ENCODE measurements around the gene MYLK3.

DNA sequence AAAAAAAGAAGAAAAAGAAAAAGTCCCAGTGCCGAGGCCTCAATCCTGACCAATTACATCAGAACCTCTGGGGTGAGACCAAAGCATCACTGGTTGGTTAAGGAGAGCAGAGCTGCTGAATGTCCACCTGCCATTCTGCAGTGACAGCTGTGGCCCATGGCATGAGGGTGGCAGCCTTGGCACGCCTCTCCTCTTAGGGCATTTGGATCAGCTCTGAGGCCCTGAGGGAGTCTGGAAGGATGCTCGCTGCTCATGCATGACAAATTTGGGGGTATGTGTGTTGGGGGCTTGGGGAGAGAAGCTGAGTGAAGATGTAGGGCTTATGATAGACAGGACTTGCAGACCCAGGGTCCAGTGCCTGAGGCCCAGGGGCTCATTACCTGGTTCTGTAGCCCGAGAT is 26.3 kb downstream of the MYLK3 start:
- TF ChIP-seq, protein P1, sequence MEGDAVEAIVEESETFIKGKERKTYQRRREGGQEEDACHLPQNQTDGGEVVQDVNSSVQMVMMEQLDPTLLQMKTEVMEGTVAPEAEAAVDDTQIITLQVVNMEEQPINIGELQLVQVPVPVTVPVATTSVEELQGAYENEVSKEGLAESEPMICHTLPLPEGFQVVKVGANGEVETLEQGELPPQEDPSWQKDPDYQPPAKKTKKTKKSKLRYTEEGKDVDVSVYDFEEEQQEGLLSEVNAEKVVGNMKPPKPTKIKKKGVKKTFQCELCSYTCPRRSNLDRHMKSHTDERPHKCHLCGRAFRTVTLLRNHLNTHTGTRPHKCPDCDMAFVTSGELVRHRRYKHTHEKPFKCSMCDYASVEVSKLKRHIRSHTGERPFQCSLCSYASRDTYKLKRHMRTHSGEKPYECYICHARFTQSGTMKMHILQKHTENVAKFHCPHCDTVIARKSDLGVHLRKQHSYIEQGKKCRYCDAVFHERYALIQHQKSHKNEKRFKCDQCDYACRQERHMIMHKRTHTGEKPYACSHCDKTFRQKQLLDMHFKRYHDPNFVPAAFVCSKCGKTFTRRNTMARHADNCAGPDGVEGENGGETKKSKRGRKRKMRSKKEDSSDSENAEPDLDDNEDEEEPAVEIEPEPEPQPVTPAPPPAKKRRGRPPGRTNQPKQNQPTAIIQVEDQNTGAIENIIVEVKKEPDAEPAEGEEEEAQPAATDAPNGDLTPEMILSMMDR (IDR thresholded peaks at IDR 0.05), result no peak
- TF ChIP-seq POLR2A (IDR thresholded peaks at IDR 0.05), result no peak
